HAP-1 (cell line): Measurements from ENCODE around the gene MAPKAPK3.

Experiments used
- DNase-seq, 2 experiments: peaks; one replicate each; pipeline ENCODE4 v3.0.0-alpha.2; 2016 to 2020; ENCODE audit warnings: low spot score in 2 of 2
- H3K27me3 ChIP-seq: fragments of 250-450 bp; sonication (Bioruptor Pico); 2 replicates; pipeline ENCODE4 v1.5.1; 2020; ENCODE audit warnings: low read depth, mild to moderate bottlenecking, moderate library complexity
- H3K36me3 ChIP-seq: fragments of 250-450 bp; sonication (Bioruptor Pico); replicated peaks from 2 replicates; pipeline ENCODE4 v1.5.1; 2020; ENCODE audit warnings: mild to moderate bottlenecking
- H3K4me1 ChIP-seq: fragments of 250-450 bp; sonication (Bioruptor Pico); 2 replicates; pipeline ENCODE4 v1.5.1; 2020; ENCODE audit warnings: mild to moderate bottlenecking
- H3K4me3 ChIP-seq: fragments of 250-450 bp; sonication (Bioruptor Pico); 2 replicates; pipeline ENCODE4 v1.5.1; 2020; ENCODE audit warnings: mild to moderate bottlenecking, moderate library complexity
- H3K9me3 ChIP-seq: fragments of 250-450 bp; sonication (Bioruptor Pico); 2 replicates; pipeline ENCODE4 v1.5.1; 2020; ENCODE audit warnings: mild to moderate bottlenecking, moderate library complexity
- in situ Hi-C: fragments of 300-500 bp; cut with MboI; formaldehyde crosslinking; loops from 3 replicates; pipeline ENCODE4 v1.14.3; 2020; ENCODE audit warnings: low sequenced_read_pairs, inconsistent platforms, mixed read lengths

The MAPKAPK3 gene

GRCh38 chr3:50617096-50617791 lies at the start of gene MAPKAPK3:
MAPKAPK3 (plus strand) TSS chr3:50617151; CDS start chr3:50617566, 415 bp downstream.
- peaks cover 11% of the 10 kb centered on the region for H3K36me3 ChIP-seq
- DNase-seq = peak in 1 of 2 experiments; percentile 63
- in situ Hi-C loops = loop anchor here (5.0 kb wide), 1 partner anchor 755 kb away; no protein-coding TSS in a partner anchor
- no peaks in the 10 kb centered on the region for H3K9me3 ChIP-seq
- H3K27me3 ChIP-seq = no peaks in the 10 kb centered on the region
- H3K4me3 ChIP-seq = peak within 1 kb of the TSS; percentile 90
- H3K4me1 ChIP-seq = peaks cover 16% of the 10 kb centered on the region

- Histone ChIP-seq H3K4me1 (no peaks in the 10 kb centered on the region), H3K4me3 (no peak within 1 kb of the TSS; the same call in 1 of the 2 replicates)
- in situ Hi-C loops = no loop called here
Observed at GRCh38 chr3:50567386-50568167, 49.4 kb upstream of the MAPKAPK3 start, which contains the start of gene C3orf18. C3orf18 (minus strand) TSS chr3:50567747; CDS start chr3:50565699, 2,048 bp downstream.

GRCh38 chr3:50568947-50569749 lies 47.8 kb upstream of the MAPKAPK3 start, which contains the start of gene HEMK1:
HEMK1 (plus strand) TSS chr3:50569522; CDS start chr3:50571105, 1,583 bp downstream.
- Histone ChIP-seq H3K27me3 (no peaks in the 10 kb centered on the region), H3K4me1 (no peaks in the 10 kb centered on the region), H3K4me3 (peak within 1 kb of the TSS; percentile 69), H3K36me3 (peaks cover 3% of the 10 kb centered on the region), H3K9me3 (no peaks in the 10 kb centered on the region)
- in situ Hi-C loops = no loop called here
- peak; percentile 92 to 99 for DNase-seq

More at GRCh38 chr3:50567386-50568167, 49.4 kb upstream of the MAPKAPK3 start, which contains the start of gene C3orf18:
- peaks cover 3% of the 10 kb centered on the region for H3K36me3 ChIP-seq
- no peaks in the 10 kb centered on the region for H3K27me3 ChIP-seq
- H3K9me3 ChIP-seq = no peaks in the 10 kb centered on the region
- peak in 1 of 2 experiments; percentile 24 for DNase-seq

GRCh38 chr3:50570508-50571279 lies 46.3 kb upstream of the MAPKAPK3 start:
- Histone ChIP-seq H3K36me3 (peaks cover 3% of the 10 kb centered on the region), H3K4me3 (peak overlapping the region; percentile 69), H3K9me3 (no peaks in the 10 kb centered on the region), H3K4me1 (no peaks in the 10 kb centered on the region), H3K27me3 (no peaks in the 10 kb centered on the region)
- in situ Hi-C loops = no loop called here
- DNase-seq = no peak

DNA sequence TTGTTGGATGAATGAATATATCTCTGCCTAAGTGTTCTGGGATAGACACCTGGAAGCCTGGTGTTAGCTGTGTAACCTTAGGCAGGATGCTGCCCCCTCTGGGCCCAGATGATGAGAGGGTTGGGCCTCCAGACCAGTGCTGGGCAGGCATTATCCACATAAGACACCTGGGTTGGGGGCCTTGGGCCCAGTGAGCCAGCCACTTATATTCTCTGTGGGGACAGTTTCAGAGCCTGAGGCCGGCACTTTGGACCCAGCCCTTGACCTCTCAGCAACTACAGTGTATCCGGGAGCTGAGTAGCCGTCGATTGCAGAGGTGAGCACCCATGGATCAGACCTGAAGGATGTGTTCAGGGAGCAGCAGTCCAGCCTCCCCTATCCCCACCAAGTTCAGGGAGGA lies 45.5 kb upstream of the MAPKAPK3 start:
- Histone ChIP-seq H3K27me3 (no peaks in the 10 kb centered on the region), H3K36me3 (peaks cover 6% of the 10 kb centered on the region), H3K4me1 (no peaks in the 10 kb centered on the region), H3K4me3 (no peak overlapping the region), H3K9me3 (no peaks in the 10 kb centered on the region)
- in situ Hi-C loops = no loop called here
- no peak for DNase-seq

DNA sequence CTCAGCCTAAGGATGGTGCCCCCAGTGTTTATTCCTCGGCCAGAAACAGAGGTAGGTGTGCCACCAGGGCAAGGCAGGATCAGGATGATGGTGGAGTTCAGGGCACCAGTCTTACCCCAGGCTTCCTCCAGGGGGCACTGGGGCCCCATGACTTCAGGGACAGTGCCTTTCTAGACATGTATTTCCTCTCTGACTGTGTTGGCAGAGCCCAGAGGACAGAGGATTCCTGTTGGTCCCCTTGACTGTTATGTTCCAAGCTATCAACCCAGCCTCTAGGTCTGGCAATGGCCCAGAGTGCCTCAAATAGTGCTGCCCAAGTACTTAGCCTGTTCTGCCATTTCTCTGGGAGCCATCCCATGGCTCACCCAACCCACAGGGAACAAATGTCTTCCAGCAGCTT lies 44.8 kb upstream of the MAPKAPK3 start:
- H3K9me3 ChIP-seq = no peaks in the 10 kb centered on the region
- H3K36me3 ChIP-seq = peaks cover 10% of the 10 kb centered on the region
- no peaks in the 10 kb centered on the region for H3K27me3 ChIP-seq
- DNase-seq = peak; percentile 51 to 72
- no peaks in the 10 kb centered on the region for H3K4me1 ChIP-seq
- H3K4me3 ChIP-seq = no peak overlapping the region
- in situ Hi-C loops = no loop called here

DNA sequence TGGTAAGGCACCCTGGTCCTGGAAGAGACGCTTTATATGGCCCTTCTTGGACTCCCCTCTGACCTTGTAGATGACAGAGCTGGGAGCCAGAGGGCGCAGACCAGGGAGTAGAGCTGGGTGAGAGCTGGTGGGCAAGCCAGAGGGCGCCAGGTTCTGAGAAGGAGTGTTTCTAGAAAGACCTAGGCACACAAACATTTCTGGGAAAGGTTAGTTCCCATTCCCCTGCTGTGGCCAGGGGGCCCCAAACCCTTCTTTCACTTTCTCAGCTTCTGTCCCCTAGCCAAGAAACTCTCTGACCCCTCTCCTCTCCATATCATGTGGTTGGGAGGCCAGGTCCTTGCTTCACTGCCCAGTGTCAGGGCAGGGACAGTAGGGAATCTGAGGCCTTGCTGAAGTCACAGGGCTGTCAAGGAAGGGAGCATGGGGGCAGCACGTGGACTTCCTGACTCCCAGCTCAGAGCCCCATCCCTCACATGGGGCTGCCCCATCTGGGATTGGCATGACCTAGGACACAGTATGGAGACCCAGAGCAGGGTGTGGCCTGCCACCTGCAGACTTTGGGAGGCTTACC lies 44.1 kb upstream of the MAPKAPK3 start:
- Histone ChIP-seq H3K4me1 (no peaks in the 10 kb centered on the region), H3K4me3 (no peak overlapping the region), H3K9me3 (no peaks in the 10 kb centered on the region), H3K27me3 (no peaks in the 10 kb centered on the region), H3K36me3 (peaks cover 13% of the 10 kb centered on the region)
- in situ Hi-C loops = no loop called here
- DNase-seq = no peak

- H3K9me3 ChIP-seq = no peaks in the 10 kb centered on the region
- no peak overlapping the region for H3K4me3 ChIP-seq
- peaks cover 16% of the 10 kb centered on the region for H3K36me3 ChIP-seq
- H3K27me3 ChIP-seq = no peaks in the 10 kb centered on the region
- in situ Hi-C loops = no loop called here
- DNase-seq = no peak
- H3K4me1 ChIP-seq = no peaks in the 10 kb centered on the region
Observed at GRCh38 chr3:50573566-50574443, 43.1 kb upstream of the MAPKAPK3 start.

DNA sequence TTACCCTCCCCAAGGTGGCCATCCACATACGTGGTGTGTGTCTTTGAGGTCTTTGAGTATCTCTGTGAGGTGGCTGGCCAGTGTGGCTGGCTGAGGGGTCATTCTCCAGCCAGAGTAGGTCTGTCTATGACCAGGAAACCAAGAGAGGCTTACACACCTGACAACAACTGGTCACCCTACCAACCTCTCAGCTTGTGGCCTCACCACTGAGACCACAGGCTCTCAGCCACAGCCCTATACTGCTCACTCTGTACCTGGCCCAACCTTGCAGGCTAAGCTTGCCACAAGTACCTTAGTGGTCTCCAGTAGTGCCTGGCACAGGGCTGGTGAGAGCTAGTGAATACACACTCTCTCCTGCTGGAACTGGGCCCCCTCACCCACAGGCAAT lies 42.5 kb upstream of the MAPKAPK3 start:
- no peak for DNase-seq
- no peaks in the 10 kb centered on the region for H3K27me3 ChIP-seq
- no peaks in the 10 kb centered on the region for H3K4me1 ChIP-seq
- no peak overlapping the region for H3K4me3 ChIP-seq
- in situ Hi-C loops = no loop called here
- no peaks in the 10 kb centered on the region for H3K9me3 ChIP-seq
- peaks cover 16% of the 10 kb centered on the region for H3K36me3 ChIP-seq

GRCh38 chr3:50575372-50575771 lies 41.6 kb upstream of the MAPKAPK3 start:
- in situ Hi-C loops = no loop called here
- DNase-seq = no peak
- H3K4me3 ChIP-seq = no peak overlapping the region
- H3K27me3 ChIP-seq = no peaks in the 10 kb centered on the region
- peaks cover 16% of the 10 kb centered on the region for H3K36me3 ChIP-seq
- no peaks in the 10 kb centered on the region for H3K4me1 ChIP-seq
- H3K9me3 ChIP-seq = no peaks in the 10 kb centered on the region

DNA sequence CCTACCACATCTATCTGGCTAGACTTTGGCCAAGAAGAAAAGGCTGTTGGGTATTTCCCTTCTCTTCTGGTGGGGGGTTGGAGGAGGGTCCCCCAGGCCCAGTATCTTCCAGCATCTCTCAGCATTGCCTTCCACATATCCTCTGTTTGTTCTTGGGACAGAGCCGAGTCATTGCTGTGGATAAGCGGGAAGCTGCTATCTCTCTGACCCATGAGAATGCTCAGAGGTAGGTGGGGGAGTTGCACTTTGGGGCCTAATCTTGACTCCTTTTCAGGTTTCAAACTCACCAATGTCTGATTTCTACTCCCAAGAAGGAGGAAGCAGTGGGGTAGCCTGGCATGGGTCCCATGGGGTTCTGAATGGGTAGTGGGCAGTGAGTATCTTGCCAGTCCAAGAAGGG lies 39.6 kb upstream of the MAPKAPK3 start:
- Histone ChIP-seq H3K4me3 (no peak overlapping the region), H3K36me3 (peaks cover 18% of the 10 kb centered on the region), H3K27me3 (no peaks in the 10 kb centered on the region), H3K4me1 (no peaks in the 10 kb centered on the region), H3K9me3 (no peaks in the 10 kb centered on the region)
- DNase-seq = no peak
- in situ Hi-C loops = no loop called here
